GM23338 (cell line): ENCODE data around the gene RAB37. TPM values are rescaled to one million over a fixed set of nuclear protein-coding genes. Genes with fewer than 3 reads are reported as not detected.

Experiments
- ATAC-seq: fragments of 200-7000 bp; cut with Tn5 transposase; 3 replicates; pipeline ENCODE4 v1.9.1; 2020
- DNase-seq: peaks from one replicate; pipeline ENCODE4 v3.0.0-alpha.2; 2015; ENCODE audit warnings: low spot score
- H2AFZ ChIP-seq: fragments of 200-600 bp; sonication (generic); 2 replicates; pipeline ENCODE4 v1.8.0; 2016; ENCODE audit warnings: antibody characterized with exemption, mild to moderate bottlenecking, moderate library complexity
- H3F3A ChIP-seq: fragments of 200-600 bp; sonication (generic); replicated peaks from 2 replicates; pipeline ENCODE4 v1.8.0; 2017; ENCODE audit warnings: antibody characterized with exemption, mixed run types, low read depth
- H3K27ac ChIP-seq: fragments of 200-600 bp; sonication (generic); 2 replicates; pipeline ENCODE4 v1.6.1; 2016; ENCODE audit warnings: low read depth
- H3K27me3 ChIP-seq: fragments of 200-600 bp; sonication (generic); 2 replicates; pipeline ENCODE4 v1.8.0; 2016; ENCODE audit warnings: mild to moderate bottlenecking, mixed run types, moderate library complexity; ENCODE audit not compliant: insufficient read depth
- H3K36me3 ChIP-seq: fragments of 200-600 bp; sonication (generic); 2 replicates; pipeline ENCODE4 v1.8.0; 2016; ENCODE audit warnings: mild to moderate bottlenecking; ENCODE audit not compliant: insufficient read depth
- H3K4me1 ChIP-seq: fragments of 200-600 bp; sonication (generic); 2 replicates; pipeline ENCODE4 v1.8.0; 2016; ENCODE audit warnings: mild to moderate bottlenecking, moderate library complexity; ENCODE audit not compliant: insufficient read depth
- H3K4me2 ChIP-seq: fragments of 200-600 bp; sonication (generic); 2 replicates; pipeline ENCODE4 v1.7.1; 2017; ENCODE audit warnings: mixed run types
- H3K4me3 ChIP-seq: fragments of 200-600 bp; sonication (generic); 2 replicates; pipeline ENCODE4 v1.6.1; 2016; ENCODE audit warnings: mixed run types
- H3K79me2 ChIP-seq: fragments of 200-600 bp; sonication (generic); replicated peaks from 2 replicates; pipeline ENCODE4 v1.8.0; 2017; ENCODE audit warnings: mild to moderate bottlenecking; ENCODE audit not compliant: insufficient read depth
- H3K9me2 ChIP-seq: fragments of 200-600 bp; sonication (generic); 2 replicates; pipeline ENCODE4 v1.8.0; 2017; ENCODE audit not compliant: insufficient read depth
- H4K20me1 ChIP-seq: fragments of 200-600 bp; sonication (generic); replicated peaks from 2 replicates; pipeline ENCODE4 v1.8.0; 2017; ENCODE audit warnings: mild to moderate bottlenecking; ENCODE audit not compliant: insufficient read depth
- H3K27ac Mint-ChIP-seq: 2 replicates; pipeline ENCODE4 v1.8.0; 2020; ENCODE audit warnings: inconsistent platforms, mild to moderate bottlenecking, moderate library complexity, mixed read lengths
- H3K27me3 Mint-ChIP-seq: 3 replicates; pipeline ENCODE4 v1.8.0; 2022; ENCODE audit warnings: low read depth, mild to moderate bottlenecking, moderate library complexity, mixed read lengths, inconsistent platforms; ENCODE audit not compliant: insufficient read depth, poor library complexity
- H3K36me3 Mint-ChIP-seq: 3 replicates; pipeline ENCODE4 v1.8.0; 2021; ENCODE audit warnings: low read depth, mild to moderate bottlenecking, inconsistent platforms, moderate library complexity, mixed read lengths
- H3K4me1 Mint-ChIP-seq: 3 replicates; pipeline ENCODE4 v1.8.0; 2020; ENCODE audit warnings: mild to moderate bottlenecking, inconsistent platforms, mixed read lengths
- H3K4me3 Mint-ChIP-seq: 3 replicates; pipeline ENCODE4 v1.8.0; 2021; ENCODE audit warnings: moderate library complexity, mild to moderate bottlenecking, inconsistent platforms, mixed read lengths
- H3K9me3 Mint-ChIP-seq: 3 replicates; pipeline ENCODE4 v1.8.0; 2020; ENCODE audit warnings: moderate library complexity, mild to moderate bottlenecking, inconsistent platforms, mixed read lengths
- CREB1 ChIP-seq: fragments of 250-450 bp; sonication (Bioruptor Pico); IDR thresholded peaks from 2 replicates; pipeline ENCODE4 v1.5.0; 2020; ENCODE audit warnings: low read depth, mild to moderate bottlenecking, moderate library complexity
- EZH2 ChIP-seq: fragments of 200-600 bp; sonication (generic); IDR thresholded peaks from one replicate; pipeline ENCODE4 v1.8.0; 2017; ENCODE audit warnings: antibody characterized with exemption, mild to moderate bottlenecking, low read depth; ENCODE audit not compliant: unreplicated experiment
- EZH2phosphoT487 ChIP-seq: fragments of 200-600 bp; sonication (generic); IDR thresholded peaks from one replicate; pipeline ENCODE4 v1.8.1; 2018; ENCODE audit warnings: antibody characterized with exemption; ENCODE audit not compliant: unreplicated experiment
- JUNB ChIP-seq: IDR thresholded peaks from one replicate; pipeline ENCODE4 v1.6.1; 2016; ENCODE audit warnings: antibody characterized with exemption; ENCODE audit not compliant: unreplicated experiment
- NANOG ChIP-seq: IDR thresholded peaks from 2 replicates; pipeline ENCODE4 v1.6.1; 2016; ENCODE audit warnings: antibody characterized with exemption, borderline replicate concordance
- STAT1 ChIP-seq: IDR thresholded peaks from one replicate; pipeline ENCODE4 v1.6.1; 2016; ENCODE audit warnings: antibody characterized with exemption; ENCODE audit not compliant: unreplicated experiment
- ZNF331 ChIP-seq: fragments of 250-450 bp; sonication (Bioruptor Pico); IDR thresholded peaks from 2 replicates; pipeline ENCODE4 v1.5.0; 2020; ENCODE audit warnings: low read depth, mild to moderate bottlenecking, moderate library complexity
- ZNF462 ChIP-seq: fragments of 250-450 bp; sonication (Bioruptor Pico); IDR thresholded peaks from 2 replicates; pipeline ENCODE4 v1.5.0; 2020; ENCODE audit warnings: mild to moderate bottlenecking, moderate library complexity
- polyA plus RNA-seq: library from polyadenylated mRNA; unstranded; fragments of >200 nt; fragmentation: Nextera tagmentation; extraction: Ambion mirVana; gene quantifications from 2 replicates; pipeline ENCODE4 v1.2.1, GENCODE V29; 2016
- total RNA-seq: library from RNA; depleted of rRNA; stranded (reverse); fragments of >200 nt; shearing (Covaris generic); gene quantifications from 2 replicates; pipeline ENCODE4 v1.2.3, GENCODE V29; 2014
- TF ChIP-seq, protein P1 (sequence below), 2 experiments: fragments of 200-600 bp in 1 of 2; sonication (generic) in 1 of 2; conservative IDR thresholded peaks; 2 replicates each; pipeline versions ENCODE4 v1.5.1 to v1.6.1; 2016 to 2017; ENCODE audit warnings: antibody characterized with exemption in 2 of 2, low read depth in 2 of 2, mild to moderate bottlenecking in 2 of 2, moderate library complexity in 1 of 2

RAB37 gene
- total and polyA plus RNA-seq, 2 experiments from 2014 or later = 3.3 to 5.2 TPM

GRCh38 chr17:74733365-74734122, 3.5 kb upstream of the RAB37 start (continued):
- TF ChIP-seq, protein P1, sequence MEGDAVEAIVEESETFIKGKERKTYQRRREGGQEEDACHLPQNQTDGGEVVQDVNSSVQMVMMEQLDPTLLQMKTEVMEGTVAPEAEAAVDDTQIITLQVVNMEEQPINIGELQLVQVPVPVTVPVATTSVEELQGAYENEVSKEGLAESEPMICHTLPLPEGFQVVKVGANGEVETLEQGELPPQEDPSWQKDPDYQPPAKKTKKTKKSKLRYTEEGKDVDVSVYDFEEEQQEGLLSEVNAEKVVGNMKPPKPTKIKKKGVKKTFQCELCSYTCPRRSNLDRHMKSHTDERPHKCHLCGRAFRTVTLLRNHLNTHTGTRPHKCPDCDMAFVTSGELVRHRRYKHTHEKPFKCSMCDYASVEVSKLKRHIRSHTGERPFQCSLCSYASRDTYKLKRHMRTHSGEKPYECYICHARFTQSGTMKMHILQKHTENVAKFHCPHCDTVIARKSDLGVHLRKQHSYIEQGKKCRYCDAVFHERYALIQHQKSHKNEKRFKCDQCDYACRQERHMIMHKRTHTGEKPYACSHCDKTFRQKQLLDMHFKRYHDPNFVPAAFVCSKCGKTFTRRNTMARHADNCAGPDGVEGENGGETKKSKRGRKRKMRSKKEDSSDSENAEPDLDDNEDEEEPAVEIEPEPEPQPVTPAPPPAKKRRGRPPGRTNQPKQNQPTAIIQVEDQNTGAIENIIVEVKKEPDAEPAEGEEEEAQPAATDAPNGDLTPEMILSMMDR (conservative IDR thresholded peaks at IDR 0.05; ENCODE audit: low read depth in 2 of 2) = no peak
- TF ChIP-seq ZNF462 (CRISPR knock-in tag) (no peak), STAT1 (no peak)

DNA sequence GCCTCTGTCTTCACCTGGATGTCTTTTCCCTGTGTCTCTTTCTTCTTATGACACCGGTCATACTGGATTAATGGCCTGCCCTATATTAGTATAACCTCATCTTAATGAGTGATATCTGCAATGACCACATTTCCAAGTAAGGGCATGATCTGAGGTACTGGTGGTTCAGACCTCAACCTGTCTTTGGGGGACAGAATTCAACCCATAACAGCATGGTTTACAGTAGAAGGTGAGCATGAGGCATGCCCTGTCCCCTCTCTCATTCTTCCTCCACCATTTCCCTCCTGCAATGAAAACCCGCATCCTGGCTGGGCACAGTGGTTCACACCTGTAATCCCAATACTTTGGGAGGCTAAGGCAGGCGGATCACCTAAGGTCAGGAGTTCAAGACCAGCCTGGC, 2.8 kb upstream of the RAB37 start:
- Mint-ChIP-seq H3K4me1 (peaks cover 23% of the 10 kb centered on the region), H3K9me3 (no peaks in the 10 kb centered on the region), H3K36me3 (no peaks in the 10 kb centered on the region), H3K27me3 (peaks cover 20% of the 10 kb centered on the region), H3K27ac (no peak overlapping the region), H3K4me3 (no peak overlapping the region)
- Histone ChIP-seq H3K79me2 (no peaks in the 10 kb centered on the region), H3K4me2 (no peak overlapping the region), H3K4me3 (no peak overlapping the region), H4K20me1 (no peaks in the 10 kb centered on the region), H3K4me1 (peaks cover 15% of the 10 kb centered on the region), H3K36me3 (no peaks in the 10 kb centered on the region), H3F3A (peaks cover 15% of the 10 kb centered on the region; the same call in 1 of the 2 replicates), H3K27ac (no peak overlapping the region), H3K27me3 (peaks cover 11% of the 10 kb centered on the region; the same call in 1 of the 2 replicates), H2AFZ (no peak overlapping the region), H3K9me2 (no peaks in the 10 kb centered on the region)
- DNase-seq (no peak), ATAC-seq (no peak)
- no peak for TF ChIP-seq ZNF331 (CRISPR knock-in tag)
- no peak for TF ChIP-seq CREB1
- TF ChIP-seq EZH2phosphoT487 = no peak
- TF ChIP-seq, protein P1 (conservative IDR thresholded peaks at IDR 0.05; ENCODE audit: low read depth in 2 of 2) = no peak
- no peak for TF ChIP-seq NANOG
- no peak for TF ChIP-seq EZH2
- TF ChIP-seq JUNB = no peak
